Colonic mucosa (tissue), 4 donors: ENCODE results near the gene MTMR2. TPM values are rescaled to one million over a fixed set of nuclear protein-coding genes. Genes with fewer than 3 reads are reported as not detected.

Experiments used
- DNase-seq: peaks from one replicate; pipeline ENCODE4 v3.0.0-alpha.2; 2020
- H3K27ac ChIP-seq: fragments of 200-600 bp; one replicate; pipeline ENCODE4 v1.8.0; 2021
- H3K27me3 ChIP-seq: fragments of 200-600 bp; one replicate; pipeline ENCODE4 v1.8.0; 2021
- H3K36me3 ChIP-seq: fragments of 200-600 bp; one replicate; pipeline ENCODE4 v1.8.0; 2021
- H3K4me1 ChIP-seq: fragments of 200-600 bp; one replicate; pipeline ENCODE4 v1.8.0; 2021; ENCODE audit warnings: mild to moderate bottlenecking
- H3K4me3 ChIP-seq: fragments of 200-600 bp; one replicate; pipeline ENCODE4 v1.8.0; 2021
- H3K9ac ChIP-seq, 2 donors: one replicate each; pipeline ENCODE4 v1.7.0; 2013; ENCODE audit warnings: control low read depth in 2 of 2, low read depth in 2 of 2, low read length in 2 of 2
- H3K9me3 ChIP-seq: fragments of 200-600 bp; one replicate; pipeline ENCODE4 v1.8.0; 2021
- intact Hi-C: fragments of 100-400 bp; cut with DNase I; formaldehyde crosslinking; loops from one replicate; pipeline ENCODE4 v1.14.1; 2022
- total RNA-seq, 2 donors: library from RNA; stranded (reverse); fragmentation: NEBNext Ultra II Directional in 1 of 2; extraction: Animal tissue kit (Norgen Biotek cat#: 25700) in 1 of 2; gene quantifications; one replicate each; pipeline ENCODE4 v1.2.1, GENCODE V29; 2021
- TF ChIP-seq, protein P1 (sequence below): fragments of 200-600 bp; IDR thresholded peaks from one replicate; pipeline ENCODE4 v1.8.0; 2022; ENCODE audit warnings: antibody characterized with exemption, mild to moderate bottlenecking
- donor health status: healthy.
- donor health status: DM: no; HTN: no; CAD: no.
- donor health status: DM: no; HTN: no; CAD: no.

The MTMR2 gene
- total RNA-seq: 10 to 100 TPM; 29.3 to 34.3 TPM

DNA sequence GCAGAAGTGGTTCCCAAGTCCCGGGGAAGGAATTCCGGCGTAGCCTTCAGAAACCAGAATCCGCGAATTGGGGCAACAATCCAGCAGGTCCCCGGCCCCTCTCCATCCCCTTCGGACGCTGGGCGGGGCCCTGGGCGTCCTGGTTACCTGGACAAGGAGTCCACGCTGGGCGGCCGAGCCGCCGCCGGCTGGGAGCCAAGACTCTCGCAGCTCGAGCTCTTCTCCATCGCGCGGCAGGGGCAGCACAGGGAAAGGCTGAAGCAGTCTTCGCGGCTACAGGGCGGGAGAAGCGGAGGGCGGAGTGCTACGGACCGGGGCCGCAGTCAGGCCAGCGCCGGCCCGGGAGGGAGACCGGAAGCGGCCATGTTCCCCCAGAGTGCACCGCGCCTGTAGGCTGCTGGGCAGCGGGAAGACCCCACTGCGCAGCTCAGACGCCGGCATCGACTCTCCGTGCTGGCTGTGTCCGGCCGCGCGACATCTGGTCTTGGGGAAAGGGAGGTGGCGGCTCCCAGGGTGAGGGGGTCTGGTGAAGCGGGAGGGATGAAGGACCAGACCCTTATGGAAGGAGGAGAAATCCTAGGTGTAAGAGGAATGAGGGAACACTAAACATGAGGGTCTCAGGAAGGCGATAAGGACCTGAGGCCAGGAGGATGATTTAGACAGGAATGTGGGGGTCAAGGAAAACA lies at the start of gene MTMR2:
Gene MTMR2, minus strand, starts transcription at position 380 of the 686 bp plus-strand sequence. Its CDS starts 153 bp downstream, at position 227.
- H3K4me1 ChIP-seq: no peaks in the 10 kb centered on the region
- peak within 1 kb of the TSS; percentile 72 for H3K4me3 ChIP-seq
- intact Hi-C loops: loop anchor here (10.0 kb wide), 2 partner anchors 71 to 461 kb away; partner anchors contain the start of gene CCDC82
- H3K27me3 ChIP-seq: no peaks in the 10 kb centered on the region
- H3K9ac ChIP-seq: peak within 1 kb of the TSS; percentile 83 to 93
- TF ChIP-seq, protein P1, sequence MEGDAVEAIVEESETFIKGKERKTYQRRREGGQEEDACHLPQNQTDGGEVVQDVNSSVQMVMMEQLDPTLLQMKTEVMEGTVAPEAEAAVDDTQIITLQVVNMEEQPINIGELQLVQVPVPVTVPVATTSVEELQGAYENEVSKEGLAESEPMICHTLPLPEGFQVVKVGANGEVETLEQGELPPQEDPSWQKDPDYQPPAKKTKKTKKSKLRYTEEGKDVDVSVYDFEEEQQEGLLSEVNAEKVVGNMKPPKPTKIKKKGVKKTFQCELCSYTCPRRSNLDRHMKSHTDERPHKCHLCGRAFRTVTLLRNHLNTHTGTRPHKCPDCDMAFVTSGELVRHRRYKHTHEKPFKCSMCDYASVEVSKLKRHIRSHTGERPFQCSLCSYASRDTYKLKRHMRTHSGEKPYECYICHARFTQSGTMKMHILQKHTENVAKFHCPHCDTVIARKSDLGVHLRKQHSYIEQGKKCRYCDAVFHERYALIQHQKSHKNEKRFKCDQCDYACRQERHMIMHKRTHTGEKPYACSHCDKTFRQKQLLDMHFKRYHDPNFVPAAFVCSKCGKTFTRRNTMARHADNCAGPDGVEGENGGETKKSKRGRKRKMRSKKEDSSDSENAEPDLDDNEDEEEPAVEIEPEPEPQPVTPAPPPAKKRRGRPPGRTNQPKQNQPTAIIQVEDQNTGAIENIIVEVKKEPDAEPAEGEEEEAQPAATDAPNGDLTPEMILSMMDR: no peak
- no peaks in the 10 kb centered on the region for H3K36me3 ChIP-seq
- peak within 1 kb of the TSS; percentile 90 for H3K27ac ChIP-seq
- DNase-seq: peak; percentile 82
- H3K9me3 ChIP-seq: no peaks in the 10 kb centered on the region

DNA sequence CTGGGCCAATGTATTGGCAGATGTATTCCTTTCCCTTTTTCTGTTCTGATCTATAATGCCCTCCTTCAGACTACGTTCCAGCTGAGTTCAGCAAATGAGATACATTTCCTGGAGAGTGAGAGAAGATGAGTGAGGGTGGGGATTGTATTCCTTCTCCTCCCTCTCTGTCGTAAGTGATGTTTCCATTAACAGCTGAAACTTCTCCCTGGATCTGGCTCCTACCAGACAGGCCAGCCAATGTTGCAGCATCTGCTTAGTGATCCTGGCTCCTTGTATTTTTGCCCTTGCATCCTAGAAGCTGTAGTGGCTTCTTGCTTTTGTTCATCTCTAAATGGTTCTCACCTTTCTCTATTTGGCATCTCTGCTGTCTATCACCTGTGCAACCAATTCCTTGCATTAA lies 48.2 kb upstream of the MTMR2 start:
- TF ChIP-seq, protein P1: no peak
- Histone ChIP-seq H3K27ac (no peak overlapping the region), H3K4me3 (no peak overlapping the region), H3K9me3 (no peaks in the 10 kb centered on the region), H3K36me3 (no peaks in the 10 kb centered on the region), H3K27me3 (no peaks in the 10 kb centered on the region), H3K9ac (no peak overlapping the region), H3K4me1 (no peaks in the 10 kb centered on the region)
- intact Hi-C loops: no loop called here
- DNase-seq: no peak

DNA sequence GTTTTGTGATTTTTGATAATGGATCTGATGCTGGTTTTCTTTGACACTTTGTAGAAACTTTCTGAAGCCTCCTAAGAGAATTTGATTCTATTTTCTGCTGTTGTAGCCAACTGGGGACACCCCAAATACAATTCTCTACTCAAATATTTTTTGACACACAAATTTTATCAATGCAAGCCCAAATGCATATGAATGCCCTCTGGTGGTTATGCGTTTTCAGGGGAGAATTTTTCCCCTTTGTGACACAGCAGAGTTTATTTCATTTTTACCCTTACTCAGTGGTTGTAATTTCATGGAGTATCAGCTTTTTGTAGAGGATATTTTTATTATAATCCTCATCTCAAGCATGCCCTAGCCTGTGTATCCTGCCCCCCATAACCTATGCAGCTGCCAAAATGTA lies 44.7 kb upstream of the MTMR2 start:
- no peaks in the 10 kb centered on the region for H3K9me3 ChIP-seq
- H3K4me1 ChIP-seq: no peaks in the 10 kb centered on the region
- no peak overlapping the region for H3K9ac ChIP-seq
- intact Hi-C loops: no loop called here
- H3K27me3 ChIP-seq: no peaks in the 10 kb centered on the region
- no peaks in the 10 kb centered on the region for H3K36me3 ChIP-seq
- H3K27ac ChIP-seq: no peak overlapping the region
- no peak overlapping the region for H3K4me3 ChIP-seq
- TF ChIP-seq, protein P1: peak; percentile 18
- no peak for DNase-seq

DNA sequence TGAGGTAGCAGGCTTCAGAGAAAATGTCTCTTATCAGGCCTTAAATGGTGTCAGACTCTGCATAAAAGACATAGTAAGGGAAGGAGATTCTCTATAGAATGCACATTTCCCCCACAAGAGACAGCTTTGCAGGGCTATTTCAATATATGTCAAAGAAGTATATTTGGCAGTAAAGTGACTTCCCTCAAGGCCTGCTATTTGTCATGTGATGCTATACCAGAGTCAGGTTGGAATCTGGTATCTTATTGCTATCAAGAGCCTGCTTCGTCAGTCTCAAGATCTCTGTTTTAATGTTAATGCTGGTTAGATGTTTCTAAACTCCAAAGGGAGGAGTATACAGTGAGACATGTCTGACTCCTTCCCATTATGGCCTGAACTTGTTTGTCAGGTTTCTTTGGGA lies 40.4 kb upstream of the MTMR2 start:
- intact Hi-C loops: no loop called here
- no peaks in the 10 kb centered on the region for H3K36me3 ChIP-seq
- DNase-seq: no peak
- no peaks in the 10 kb centered on the region for H3K27me3 ChIP-seq
- H3K4me3 ChIP-seq: no peak overlapping the region
- no peak overlapping the region for H3K27ac ChIP-seq
- no peaks in the 10 kb centered on the region for H3K9me3 ChIP-seq
- TF ChIP-seq, protein P1: no peak
- H3K9ac ChIP-seq: no peak overlapping the region
- no peaks in the 10 kb centered on the region for H3K4me1 ChIP-seq

DNA sequence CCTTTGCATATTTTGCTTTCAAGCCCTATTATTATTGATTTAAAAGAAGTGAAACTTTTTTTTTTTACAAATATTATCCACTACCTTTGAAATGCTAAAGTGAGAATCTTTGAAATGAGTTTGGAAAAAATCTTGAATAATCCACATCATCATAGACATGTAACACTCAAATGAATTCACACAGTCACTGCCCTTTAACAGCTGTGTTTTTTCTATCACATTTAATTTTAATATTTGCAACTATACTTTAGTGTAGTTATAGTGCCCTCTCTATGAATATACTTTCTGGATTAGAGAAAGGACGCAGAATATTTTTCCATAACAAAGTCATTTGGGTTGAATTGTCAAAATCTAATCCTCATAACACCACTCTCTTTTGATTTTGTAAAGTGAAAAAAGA lies 37.9 kb upstream of the MTMR2 start:
- Histone ChIP-seq H3K27ac (no peak overlapping the region), H3K4me3 (no peak overlapping the region), H3K27me3 (no peaks in the 10 kb centered on the region), H3K9me3 (no peaks in the 10 kb centered on the region), H3K9ac (no peak overlapping the region), H3K36me3 (no peaks in the 10 kb centered on the region), H3K4me1 (no peaks in the 10 kb centered on the region)
- TF ChIP-seq, protein P1: no peak
- intact Hi-C loops: no loop called here
- DNase-seq: no peak
